Stimulated activated CD4-positive, alpha-beta T cell treated with anti-CD3 and anti-CD28 coated beads, Interleukin-1b, Interleukin-23, amount 100 ng/mL, for 4 hours (primary cell): ENCODE results near the gene ZNF630.
A peak's percentile ranks its signal among the peaks of the same experiment; 100 is the strongest.
"Not testable (repeated sequence)": the region's sequence is repeated elsewhere in the genome, so short reads cannot be mapped to it uniquely, and the experiment has no call there.

ENCODE experiments used
- DNase-seq, 2 donors: peaks; one replicate each; pipeline ENCODE4 v3.0.0-alpha.2; 2020; ENCODE audit warnings: low read depth in 2 of 2

Gene ZNF630

DNA sequence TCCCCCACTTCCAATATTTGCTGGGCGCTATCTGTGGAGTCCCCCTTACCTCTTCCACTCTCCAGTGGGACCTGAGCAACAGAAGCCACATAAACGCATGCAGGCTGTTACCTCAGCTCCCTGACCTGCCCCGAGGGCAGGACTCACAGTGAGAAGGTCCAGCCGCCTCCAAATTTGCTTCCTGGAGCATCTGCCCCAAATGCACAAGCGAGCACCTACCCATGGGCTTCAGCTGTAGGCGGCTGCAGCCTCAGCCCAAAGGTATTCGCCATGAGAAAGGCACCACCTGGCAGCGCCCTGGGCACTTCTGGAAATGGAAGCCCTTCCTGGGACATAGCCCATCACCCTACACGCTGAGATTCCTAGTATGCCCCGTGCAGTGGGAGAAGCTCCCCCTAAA lies 41.2 kb downstream of the ZNF630 start:
- no peak for DNase-seq

DNA sequence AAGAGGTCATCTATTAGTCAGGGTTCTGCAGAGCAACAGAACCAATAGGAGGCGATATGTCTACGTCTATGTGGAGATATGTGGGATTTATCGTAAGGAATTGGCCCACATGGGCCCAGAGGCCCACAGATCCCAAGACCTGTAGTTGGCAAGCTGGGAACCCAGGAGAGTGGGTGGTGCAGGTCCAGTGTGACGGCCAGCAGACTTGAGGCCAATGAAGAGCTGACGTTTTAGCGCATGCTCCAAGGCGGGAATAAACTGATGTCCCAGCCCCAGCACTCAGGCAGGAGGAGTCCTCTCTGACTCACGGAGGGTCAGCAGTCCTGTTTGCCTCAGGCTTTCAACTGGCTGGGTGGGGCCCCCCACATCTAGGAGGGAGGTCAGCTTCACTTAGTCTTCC lies 43.3 kb downstream of the ZNF630 start:
- no peak for DNase-seq

DNA sequence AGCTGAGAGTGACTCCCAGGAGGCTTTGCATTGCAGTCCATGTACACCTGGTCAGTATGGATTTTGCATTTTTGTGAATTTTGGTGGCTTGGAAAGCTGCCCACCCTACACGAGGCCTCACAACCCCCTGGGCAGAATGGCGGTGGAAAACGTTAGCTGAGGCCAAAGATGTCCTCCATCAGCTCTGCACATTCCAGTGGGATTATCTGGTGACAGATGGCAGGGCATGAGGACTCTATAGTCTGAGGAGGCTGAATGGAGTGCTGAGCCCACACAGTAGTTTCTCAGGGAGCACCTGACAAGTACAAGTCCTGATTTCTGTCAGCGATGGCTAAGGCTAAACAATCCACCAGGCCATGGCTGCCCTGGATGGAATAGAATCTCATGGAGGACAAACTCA lies 43.9 kb downstream of the ZNF630 start:
- DNase-seq = not testable (repeated sequence)

DNA sequence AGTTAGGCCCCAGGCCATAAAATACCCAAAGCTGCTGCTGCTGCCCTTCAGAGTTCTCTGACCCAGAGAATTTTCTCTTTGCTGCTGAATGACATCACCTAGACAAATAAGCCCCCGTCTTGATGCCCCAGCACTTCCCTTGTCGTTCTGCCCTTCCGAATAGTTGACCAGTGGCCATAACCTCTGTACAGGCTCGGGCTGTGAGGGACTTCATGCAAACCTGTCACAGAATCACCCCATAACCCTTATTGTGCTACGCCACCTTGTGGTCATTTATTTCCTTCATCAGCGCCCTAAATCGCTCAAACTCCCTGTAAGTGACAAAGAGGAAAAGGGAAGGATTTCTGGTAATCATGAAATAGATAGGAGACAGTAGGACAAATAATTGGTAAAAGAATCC lies 45.9 kb downstream of the ZNF630 start:
- peak in 1 of 2 donors; percentile 42 for DNase-seq

DNA sequence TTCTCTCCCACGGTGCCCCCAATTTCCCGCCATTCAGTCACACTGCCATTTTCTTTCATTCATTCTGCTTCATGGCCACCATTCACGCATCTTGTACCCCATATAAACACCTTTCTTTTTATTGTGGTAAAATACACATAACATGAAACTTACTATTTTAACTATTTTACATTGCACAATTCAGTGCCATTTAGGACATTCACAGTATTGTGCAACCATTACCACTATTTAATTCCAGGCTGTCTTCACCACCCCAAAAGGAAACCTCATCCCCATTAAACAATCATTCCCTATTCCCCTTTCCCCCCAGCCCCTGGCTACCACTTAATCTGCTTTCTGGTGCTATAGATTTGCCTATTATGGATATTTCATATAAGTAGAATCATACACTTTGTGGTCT lies 48.7 kb downstream of the ZNF630 start:
- DNase-seq = no peak

DNA sequence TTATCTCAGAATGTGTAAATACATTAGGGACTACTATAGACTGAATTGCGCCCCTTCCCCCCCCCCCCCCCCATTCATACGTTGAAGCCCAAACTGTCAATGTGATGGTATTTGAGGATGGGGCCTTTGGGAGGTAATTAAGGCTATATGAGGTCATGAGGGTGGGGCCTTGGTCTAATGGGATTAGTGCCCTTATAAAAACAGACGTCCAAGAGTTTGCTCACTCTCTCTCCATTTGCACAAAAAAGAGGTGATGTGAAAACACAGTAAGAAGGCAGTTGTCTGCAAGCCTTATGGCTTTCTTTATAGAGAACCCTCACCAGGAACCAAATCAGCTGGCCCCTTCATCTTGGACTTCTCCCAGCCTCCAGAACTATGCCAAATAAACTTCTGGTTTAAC lies 49.3 kb downstream of the ZNF630 start:
- no peak for DNase-seq

DNA sequence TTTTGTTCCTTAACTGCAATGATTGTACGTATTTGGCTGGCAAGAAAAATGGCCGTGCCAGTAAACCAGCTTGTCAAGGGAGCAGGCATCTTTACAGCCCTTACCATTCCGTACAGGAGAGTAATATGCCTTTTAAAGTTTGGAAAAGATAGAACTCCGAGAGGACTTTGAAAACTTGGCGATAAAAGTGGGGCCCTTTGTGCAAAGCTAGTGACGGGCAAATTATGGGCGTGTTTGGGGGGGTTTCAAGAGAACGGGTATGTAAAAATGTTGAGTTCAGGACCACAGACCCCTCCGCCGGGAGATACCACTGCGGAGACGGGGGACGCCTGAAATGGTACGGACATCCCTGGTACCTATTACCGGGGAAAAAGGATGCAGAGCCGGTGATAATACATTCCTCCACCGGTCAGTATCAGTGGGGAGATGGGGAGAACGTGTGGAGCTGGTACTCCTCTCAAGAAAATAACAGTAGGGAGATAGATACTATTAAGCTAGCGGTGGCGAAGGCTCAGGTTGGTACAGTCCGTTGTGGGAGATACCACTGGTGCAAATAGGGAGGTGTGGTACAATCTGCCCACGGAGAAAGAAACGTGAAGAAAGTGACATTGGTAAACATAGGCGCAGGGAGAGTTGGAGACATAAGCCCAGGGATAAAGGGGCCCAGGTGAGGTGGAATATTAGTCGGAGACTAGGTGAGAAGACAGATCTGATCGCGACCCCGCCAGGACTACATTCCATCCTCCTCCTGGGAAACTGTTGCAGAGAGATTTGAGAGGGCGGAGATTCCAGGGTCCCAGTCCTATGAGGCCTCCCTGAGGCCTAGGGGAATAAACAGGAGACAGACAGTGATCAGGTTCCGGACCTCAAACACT lies 50.2 kb downstream of the ZNF630 start:
- peak; percentile 62 to 70 for DNase-seq

DNA sequence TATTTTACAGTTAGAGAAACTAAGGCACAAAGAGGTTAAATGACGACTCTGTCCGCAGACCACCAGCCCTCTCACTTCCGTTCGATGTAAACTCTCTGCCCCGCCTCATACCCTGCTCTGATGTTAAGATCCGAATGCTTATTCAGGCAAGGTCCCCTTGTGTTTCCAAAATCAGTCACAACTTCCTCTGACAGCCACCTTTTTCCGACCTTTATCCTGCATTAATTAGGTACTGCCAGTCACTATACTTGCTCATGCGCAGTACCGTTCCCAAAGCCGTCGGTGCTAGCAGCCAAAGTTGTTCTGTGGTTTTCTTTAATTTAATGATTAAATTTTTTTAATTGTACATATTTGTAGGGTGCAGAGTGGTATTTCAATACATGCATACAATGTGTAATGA lies 51.0 kb downstream of the ZNF630 start:
- not testable (repeated sequence) for DNase-seq

DNA sequence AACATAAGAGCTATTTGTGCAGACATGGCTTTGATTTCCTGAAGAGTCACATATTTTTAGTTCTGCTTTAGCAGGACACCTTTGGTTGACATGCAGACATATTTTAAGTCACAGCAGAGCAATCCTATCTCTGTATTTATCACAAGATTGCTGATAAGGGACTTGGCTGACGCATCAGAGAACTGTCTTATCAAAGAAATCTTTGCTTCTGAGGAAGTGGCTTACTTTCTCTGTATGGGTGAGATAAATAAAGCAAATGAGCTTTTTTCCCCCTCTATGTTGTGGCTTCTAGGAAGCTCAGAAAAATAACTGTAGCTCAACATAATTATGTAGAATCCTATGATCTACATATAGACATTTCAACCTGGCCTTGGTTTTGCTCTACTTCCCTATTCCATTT lies 51.5 kb downstream of the ZNF630 start:
- not testable (repeated sequence) for DNase-seq

DNA sequence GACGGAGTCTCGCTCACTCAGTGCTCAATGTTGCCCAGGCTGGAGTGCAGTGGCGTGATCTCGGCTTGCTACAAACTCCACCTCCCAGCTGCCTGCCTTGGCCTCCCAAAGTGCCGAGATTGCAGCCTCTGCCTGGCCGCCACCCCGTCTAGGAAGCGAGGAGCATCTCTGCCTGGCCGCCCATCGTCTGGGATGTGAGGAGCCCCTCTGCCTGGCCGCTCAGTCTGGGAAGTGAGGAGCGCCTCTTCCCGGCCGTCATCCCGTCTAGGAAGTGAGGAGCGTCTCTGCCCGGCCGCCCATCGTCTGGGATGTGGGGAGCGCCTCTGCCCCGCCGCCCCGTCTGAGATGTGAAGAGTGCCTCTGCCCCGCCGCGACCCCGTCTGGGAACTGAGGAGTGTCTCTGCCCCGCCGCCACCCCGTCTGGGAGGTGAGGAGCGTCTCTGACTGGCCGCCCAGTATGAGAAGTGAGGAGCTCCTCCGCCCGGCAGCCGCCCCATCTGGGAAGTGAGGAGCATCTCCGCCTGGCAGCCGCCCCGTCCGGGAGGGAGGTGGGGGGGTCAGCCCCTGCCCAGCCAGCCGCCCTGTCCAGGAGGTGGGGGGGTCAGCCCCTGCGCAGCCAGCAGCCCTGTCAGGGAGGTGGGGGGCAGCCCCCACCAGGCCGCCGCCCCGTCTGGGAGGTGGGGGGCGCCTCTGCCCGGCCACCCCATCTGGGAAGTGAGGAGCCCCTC lies 54.7 kb downstream of the ZNF630 start:
- not testable (repeated sequence) for DNase-seq

DNA sequence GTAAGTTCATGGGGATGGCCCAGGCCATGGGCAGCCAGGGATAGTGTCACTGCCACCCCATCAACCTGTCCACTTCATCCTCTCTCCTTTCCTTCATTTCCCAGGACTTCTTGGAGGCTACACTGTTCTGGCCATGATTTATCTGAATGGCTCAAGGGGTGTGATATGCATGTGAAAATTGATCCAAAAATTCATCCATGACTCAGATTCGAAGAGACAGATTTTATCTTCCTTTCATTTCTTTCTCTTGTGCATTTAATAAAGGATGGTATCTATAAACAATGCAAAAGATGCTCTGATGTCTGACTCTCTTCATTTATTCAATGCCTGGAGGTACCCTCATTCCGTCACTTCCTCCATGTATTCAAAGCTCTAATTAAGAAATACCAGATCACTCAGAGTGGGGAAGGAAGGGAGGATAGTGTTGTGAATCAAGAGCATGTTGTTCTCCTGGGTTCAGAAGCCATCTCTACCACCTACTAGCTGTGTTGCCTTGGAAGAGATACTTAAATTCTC lies 61.9 kb downstream of the ZNF630 start:
- DNase-seq = not testable (repeated sequence)
